HT1080 (cell line): Measurements from ENCODE around the gene CDKAL1. TPM values are rescaled to one million over a fixed set of nuclear protein-coding genes. Genes with fewer than 3 reads are reported as not detected.
"Not testable (repeated sequence)": the region's sequence is repeated elsewhere in the genome, so short reads cannot be mapped to it uniquely, and the experiment has no call there.

Experiments
- DNase-seq: peaks from one replicate; pipeline ENCODE4 v3.0.0-alpha.2; 2015; ENCODE audit warnings: low read depth
- total RNA-seq: library from RNA; depleted of rRNA; stranded (reverse); fragments of >200 nt; shearing (Covaris generic); gene quantifications from 2 replicates; pipeline ENCODE4 v1.2.3, GENCODE V29; 2014

Gene CDKAL1
- total RNA-seq, 1 experiment from 2014 or later: 13.5 TPM

- DNase-seq: peak; percentile 62
Measured at GRCh38 chr6:20706238-20706938, 172.1 kb downstream of the CDKAL1 start.

- no peak for DNase-seq
Measured at GRCh38 chr6:20706939-20707485, 172.8 kb downstream of the CDKAL1 start.

- no peak for DNase-seq
Measured at GRCh38 chr6:20707870-20708269, 173.6 kb downstream of the CDKAL1 start.

- no peak for DNase-seq
Measured at GRCh38 chr6:20708367-20709124, 174.3 kb downstream of the CDKAL1 start.

DNA sequence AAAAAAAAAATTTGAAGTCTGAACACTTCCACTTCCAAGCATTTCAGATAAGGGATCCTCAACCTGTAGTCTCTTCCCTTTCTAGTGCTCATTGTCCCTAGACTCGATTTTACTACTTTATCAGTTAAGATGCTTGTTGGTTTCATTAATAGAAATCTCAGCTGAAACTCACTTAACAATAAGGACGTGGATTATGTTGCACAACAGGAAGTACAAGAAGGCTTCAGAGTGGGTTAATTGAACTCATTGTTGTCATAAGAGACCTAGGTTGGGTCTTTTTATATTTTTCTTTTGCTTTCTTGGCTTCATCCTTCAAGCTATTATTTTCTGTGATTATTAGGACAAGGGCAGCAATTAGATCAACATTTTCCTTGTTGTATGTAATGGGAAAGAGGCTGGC is 175.2 kb downstream of the CDKAL1 start:
- no peak for DNase-seq

- no peak for DNase-seq
Measured at GRCh38 chr6:20710341-20710740, 176.1 kb downstream of the CDKAL1 start.

- DNase-seq: peak; percentile 16
Measured at GRCh38 chr6:20711518-20711917, 177.3 kb downstream of the CDKAL1 start.

- peak; percentile 65 for DNase-seq
Measured at GRCh38 chr6:20712011-20712410, 177.8 kb downstream of the CDKAL1 start.

GRCh38 chr6:20715135-20715806 is 181.0 kb downstream of the CDKAL1 start:
- DNase-seq: no peak

DNA sequence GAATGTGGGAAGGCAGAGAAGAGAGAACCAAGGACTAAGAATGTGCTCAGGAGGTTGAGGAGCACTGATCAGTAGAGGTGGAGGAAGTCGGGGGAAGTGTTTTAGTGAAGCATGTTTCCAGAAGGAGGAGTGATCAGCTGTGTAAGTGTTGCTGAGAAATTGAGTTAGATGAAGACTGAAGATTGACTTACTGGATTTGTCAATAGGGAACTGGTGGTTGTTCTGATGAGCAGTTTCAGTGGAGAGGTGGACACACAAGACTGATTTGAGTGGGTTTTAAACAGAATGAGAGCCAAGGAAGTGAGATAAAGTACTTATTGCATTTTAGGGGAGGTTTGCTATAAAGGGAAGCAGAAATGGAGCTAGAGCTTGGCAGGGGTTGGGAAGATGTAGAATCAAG is 182.6 kb downstream of the CDKAL1 start:
- no peak for DNase-seq

- DNase-seq: no peak
Measured at GRCh38 chr6:20717743-20718142, 183.5 kb downstream of the CDKAL1 start.

- no peak for DNase-seq
Measured at GRCh38 chr6:20718705-20719653, 184.7 kb downstream of the CDKAL1 start.

- no peak for DNase-seq
Measured at GRCh38 chr6:20719980-20720379, 185.7 kb downstream of the CDKAL1 start.

GRCh38 chr6:20721121-20721520 is 186.9 kb downstream of the CDKAL1 start:
- DNase-seq: not testable (repeated sequence)

- no peak for DNase-seq
Measured at GRCh38 chr6:20722455-20722854, 188.2 kb downstream of the CDKAL1 start.

GRCh38 chr6:20723236-20723635 is 189.0 kb downstream of the CDKAL1 start:
- no peak for DNase-seq

- no peak for DNase-seq
Measured at GRCh38 chr6:20724443-20725190, 190.4 kb downstream of the CDKAL1 start.

DNA sequence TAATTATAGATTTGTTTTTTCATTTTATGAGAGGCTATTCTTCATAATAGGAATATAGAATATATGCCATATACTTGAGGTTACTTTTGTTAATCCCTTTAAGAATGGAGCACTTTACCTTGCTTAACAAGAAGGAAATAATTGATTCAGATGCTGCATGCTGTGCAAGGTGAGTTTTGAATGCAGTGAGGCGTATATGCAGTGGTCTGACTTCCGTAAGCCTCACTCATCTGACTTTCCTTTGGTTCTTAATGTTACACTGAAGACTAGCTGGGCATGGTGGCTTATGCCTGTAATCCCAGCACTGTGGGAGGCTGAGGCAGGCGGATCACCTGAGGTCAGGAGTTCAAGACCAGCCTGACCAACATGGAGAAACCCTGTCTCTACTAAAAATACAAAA is 191.0 kb downstream of the CDKAL1 start:
- not testable (repeated sequence) for DNase-seq

DNA sequence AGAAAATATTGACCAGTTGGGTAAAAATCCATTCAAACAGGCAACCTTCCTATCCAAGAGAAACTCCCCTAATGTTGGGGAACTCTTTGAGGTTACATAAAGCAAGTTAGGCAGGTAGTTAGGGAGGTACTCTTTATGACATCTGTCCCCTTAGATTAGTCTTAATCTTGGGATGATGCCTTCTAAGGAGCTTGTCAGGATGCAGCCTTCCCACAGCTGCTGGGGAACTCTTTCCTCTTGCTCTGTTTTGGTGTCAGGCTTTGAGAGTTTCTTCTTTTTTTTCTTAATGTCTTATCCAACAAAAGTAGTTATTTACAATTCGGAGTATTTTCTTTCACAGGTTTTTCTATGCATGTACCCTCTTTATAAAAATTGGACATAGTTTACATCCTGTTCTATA is 194.8 kb downstream of the CDKAL1 start:
- no peak for DNase-seq

- peak; percentile 33 for DNase-seq
Measured at GRCh38 chr6:20732362-20732761, 198.1 kb downstream of the CDKAL1 start.
